B cell (primary cell): ENCODE data around the gene BRMS1. TPM values are rescaled to one million over a fixed set of nuclear protein-coding genes. Genes with fewer than 3 reads are reported as not detected.

Experiments
- ATAC-seq: fragments of 200-7000 bp; cut with Tn5 transposase; one replicate; pipeline ENCODE4 v1.10.0; 2021; ENCODE audit warnings: low read depth, mild to moderate bottlenecking, moderate number of reproducible peaks, moderate library complexity
- CTCF ChIA-PET: fragments of 350-600 bp; sonication (Branson Sonifier 250); formaldehyde crosslinking; loops from one replicate; lab custom pipeline; 2021; ENCODE audit warnings: antibody characterized with exemption, inconsistent platforms; lab: Charles Lee
- POLR2A ChIA-PET: fragments of 350-600 bp; sonication (Branson Sonifier 250); formaldehyde crosslinking; loops from one replicate; lab custom pipeline; 2021; ENCODE audit warnings: antibody characterized with exemption; lab: Charles Lee
- DNase-seq: peaks from one replicate; pipeline ENCODE4 v3.0.0; 2013
- H2AFZ ChIP-seq: 2 replicates; pipeline ENCODE4 v1.6.1; 2012; ENCODE audit warnings: mild to moderate bottlenecking, low read depth, low read length; ENCODE audit not compliant: insufficient read depth, poor library complexity, severe bottlenecking
- H3K27ac ChIP-seq, 2 donors: 1 replicate in 1 of 2; 2 replicates in 1 of 2; pipeline ENCODE4 v1.5.1; 2012 to 2013; ENCODE audit warnings: low read length in 2 of 2, mild to moderate bottlenecking in 2 of 2, moderate library complexity in 1 of 2
- H3K27me3 ChIP-seq, 4 experiments: fragments of 200-600 bp in 1 of 4; sonication (generic) in 1 of 4; replicated peaks in 1 of 4; 1 replicate in 2 of 4; 2 replicates in 2 of 4; pipeline versions ENCODE4 v1.6.1 to v1.7.0; 2013 to 2016; ENCODE audit warnings: low read length in 3 of 4, mild to moderate bottlenecking in 2 of 4, mixed read lengths in 1 of 4, moderate library complexity in 1 of 4; ENCODE audit not compliant: insufficient read depth in 4 of 4, control insufficient read depth in 3 of 4; ENCODE audit errors: control extremely low read depth in 1 of 4
- H3K36me3 ChIP-seq, 2 experiments: replicated peaks in 1 of 2; 1 replicate in 1 of 2; 2 replicates in 1 of 2; pipeline versions ENCODE4 v1.6.1 to v1.7.1; 2013; ENCODE audit warnings: low read length in 1 of 2; ENCODE audit not compliant: insufficient read depth in 2 of 2, control insufficient read depth in 1 of 2; ENCODE audit errors: control extremely low read depth in 1 of 2, extremely low read depth in 1 of 2
- H3K4me1 ChIP-seq, 2 donors: fragments of 200-600 bp in 1 of 2; sonication (generic) in 1 of 2; 1 replicate in 1 of 2; 2 replicates in 1 of 2; pipeline versions ENCODE4 v1.5.1 to v1.6.1; 2013 to 2017; ENCODE audit warnings: low read length in 2 of 2; ENCODE audit not compliant: control insufficient read depth in 2 of 2, insufficient read depth in 2 of 2
- H3K4me2 ChIP-seq: replicated peaks from 2 replicates; pipeline ENCODE3; 2012; ENCODE audit warnings: mild to moderate bottlenecking, low read depth, low read length; ENCODE audit not compliant: poor library complexity, severe bottlenecking
- H3K4me3 ChIP-seq, 5 experiments: fragments of 200-600 bp in 1 of 5; sonication (generic) in 1 of 5; 1 replicate in 3 of 5; 2 replicates in 2 of 5; pipeline versions ENCODE4 v1.5.1 to v1.7.0; 2011 to 2016; ENCODE audit warnings: low read length in 4 of 5, mild to moderate bottlenecking in 4 of 5, low read depth in 2 of 5, control low read depth in 1 of 5, moderate library complexity in 1 of 5; ENCODE audit not compliant: insufficient read depth in 1 of 5; ENCODE audit errors: control extremely low read depth in 1 of 5, extremely low read depth in 1 of 5
- H3K79me2 ChIP-seq: fragments of 200-600 bp; sonication (generic); one replicate; pipeline ENCODE4 v1.6.0; 2016; ENCODE audit warnings: low read length; ENCODE audit not compliant: control insufficient read depth, insufficient read depth
- H3K9ac ChIP-seq: fragments of 200-600 bp; sonication (generic); 2 replicates; pipeline ENCODE4 v1.6.1; 2017; ENCODE audit warnings: mild to moderate bottlenecking, low read length, moderate library complexity
- H3K9me3 ChIP-seq, 3 donors: one replicate each; pipeline versions ENCODE4 v1.6.1 to v1.7.1; 2013; ENCODE audit warnings: low read length in 2 of 3; ENCODE audit not compliant: control insufficient read depth in 2 of 3, insufficient read depth in 1 of 3; ENCODE audit errors: control extremely low read depth in 1 of 3
- H4K20me1 ChIP-seq: 2 replicates; pipeline ENCODE4 v1.6.0; 2012; ENCODE audit warnings: mild to moderate bottlenecking, low read length; ENCODE audit not compliant: insufficient read depth, control insufficient read depth, poor library complexity, severe bottlenecking
- H3K27ac Mint-ChIP-seq: one replicate; pipeline ENCODE4 v1.8.0; 2021; ENCODE audit warnings: mixed read lengths
- H3K27me3 Mint-ChIP-seq: one replicate; pipeline ENCODE4 v1.8.0; 2021; ENCODE audit warnings: mixed read lengths
- H3K4me1 Mint-ChIP-seq: one replicate; pipeline ENCODE4 v1.8.0; 2021; ENCODE audit warnings: mixed read lengths
- H3K4me3 Mint-ChIP-seq: one replicate; pipeline ENCODE4 v1.8.0; 2021; ENCODE audit warnings: mixed read lengths
- H3K9me3 Mint-ChIP-seq: one replicate; pipeline ENCODE4 v1.8.0; 2022; ENCODE audit warnings: mixed read lengths; ENCODE audit not compliant: insufficient read depth
- CTCF ChIP-seq: fragments of 200-600 bp; IDR thresholded peaks from one replicate; pipeline ENCODE4 v1.8.0; 2022; ENCODE audit warnings: antibody characterized with exemption, mild to moderate bottlenecking
- EZH2 ChIP-seq: IDR thresholded peaks from 2 replicates; pipeline ENCODE4 v1.6.1; 2012; ENCODE audit warnings: borderline replicate concordance, low read depth, mild to moderate bottlenecking, moderate library complexity, low read length; ENCODE audit not compliant: insufficient read depth, poor library complexity, severe bottlenecking
- WGBS: methylation state at CpG from one replicate; pipeline ENCODE4 v1.1.5; 2013; ENCODE audit warnings: missing lambda C conversion rate; ENCODE audit not compliant: insufficient coverage; 5-methylcytosine and 5-hydroxymethylcytosine counted together
- intact Hi-C: fragments of 100-400 bp; cut with micrococcal nuclease; formaldehyde crosslinking; loops from one replicate; pipeline ENCODE4 v1.10.0; 2022
- polyA plus RNA-seq: library from polyadenylated mRNA; depleted of rRNA; stranded (reverse); fragments of >200 nt; gene quantifications from 2 replicates; pipeline ENCODE4 v1.2.3, GENCODE V29; 2012
- total RNA-seq, 2 donors: library from RNA; stranded (reverse); fragments of 120-200 nt in 1 of 2; gene quantifications; 1 replicate in 1 of 2; 2 replicates in 1 of 2; pipeline versions ENCODE4 v1.2.3 to v1.2.4, GENCODE V29; 2013 to 2022

The BRMS1 gene
- total and polyA plus RNA-seq, 2 donors (not counting 1 experiment from before 2014, with no cell fraction given): 51.2 to 58.3 TPM

GRCh38 chr11:66335531-66336233 is 9.2 kb downstream of the BRMS1 start:
- peak; percentile 38 for DNase-seq
- Mint-ChIP-seq H3K27ac (no peak overlapping the region), H3K9me3 (no peaks in the 10 kb centered on the region), H3K27me3 (no peaks in the 10 kb centered on the region), H3K4me3 (peak overlapping the region; percentile 84), H3K4me1 (peaks cover 21% of the 10 kb centered on the region)
- Histone ChIP-seq H3K27ac (no peak overlapping the region), H2AFZ (peak overlapping the region; percentile 33), H3K79me2 (no peaks in the 10 kb centered on the region), H3K36me3 (peaks cover 0 to 33% of the 10 kb centered on the region in 2 experiments), H4K20me1 (peaks cover 13% of the 10 kb centered on the region), H3K27me3 (peaks cover 0 to 9% (median 3%) of the 10 kb centered on the region in 4 experiments), H3K9ac (peak overlapping the region; percentile 42), H3K9me3 (no peaks in the 10 kb centered on the region), H3K4me2 (peak overlapping the region; percentile 74), H3K4me3 (peak overlapping the region in 3 of 5 experiments; percentile 19 to 50 (median 42)), H3K4me1 (peaks cover 15 to 25% of the 10 kb centered on the region in 2 donors)
- POLR2A ChIA-PET: interaction anchor here (1.0 to 2.0 kb wide), 2 partner anchors 24 to 359 kb away, joined by 4 to 6 read pairs; no protein-coding TSS in a partner anchor
- 24% methylated on average over 35 of the region's 35 CpGs for WGBS
- ATAC-seq: no peak
- no peak for TF ChIP-seq EZH2
- CTCF ChIA-PET: interaction anchor here (0.5 to 3.0 kb wide), 5 partner anchors 9 to 53 kb away, joined by 3 to 24 read pairs (median 5); no protein-coding TSS in a partner anchor
- intact Hi-C loops: no loop called here

- Histone ChIP-seq H2AFZ (no peak overlapping the region), H3K9ac (no peak overlapping the region), H3K27ac (no peak overlapping the region), H3K9me3 (no peaks in the 10 kb centered on the region), H3K79me2 (no peaks in the 10 kb centered on the region), H3K27me3 (peaks cover 0 to 9% (median 3%) of the 10 kb centered on the region in 4 experiments), H4K20me1 (peaks cover 4% of the 10 kb centered on the region), H3K36me3 (peaks cover 0 to 24% of the 10 kb centered on the region in 2 experiments), H3K4me1 (peaks cover 15 to 25% of the 10 kb centered on the region in 2 donors), H3K4me3 (no peak overlapping the region), H3K4me2 (no peak overlapping the region)
- ChIA-PET POLR2A (interaction anchor here (2.0 kb wide), 1 partner anchor 23 kb away, joined by 4 read pairs; no protein-coding TSS in a partner anchor), CTCF (interaction anchor here (0.5 to 3.0 kb wide), 4 partner anchors 23 to 54 kb away, joined by 3 to 24 read pairs (median 7); no protein-coding TSS in a partner anchor)
- Mint-ChIP-seq H3K4me3 (peak overlapping the region; percentile 57), H3K27ac (no peak overlapping the region), H3K4me1 (peaks cover 21% of the 10 kb centered on the region), H3K9me3 (no peaks in the 10 kb centered on the region), H3K27me3 (no peaks in the 10 kb centered on the region)
- no peak for ATAC-seq
- TF ChIP-seq CTCF (no peak), EZH2 (no peak)
- WGBS: 85% methylated on average over 41 of the region's 42 CpGs
- peak; percentile 28 for DNase-seq
- intact Hi-C loops: no loop called here
Measured at GRCh38 chr11:66334605-66335442, 10.1 kb downstream of the BRMS1 start.
